HCT116 (cell line): Measurements from ENCODE around the gene CLPTM1L.

Experiments used
- ATF3 ChIP-seq: IDR thresholded peaks from 2 replicates; pipeline ENCODE4 v1.6.1; 2012
- EGR1 ChIP-seq: IDR thresholded peaks from 2 replicates; pipeline ENCODE4 v1.6.1; 2012; ENCODE audit warnings: low read depth
- ELF1 ChIP-seq: IDR thresholded peaks from 2 replicates; pipeline ENCODE4 v1.6.1; 2012; ENCODE audit warnings: low read depth, borderline replicate concordance
- EZH2 ChIP-seq: fragments of 200-600 bp; sonication (generic); IDR thresholded peaks from 2 replicates; pipeline ENCODE4 v1.6.1; 2017; ENCODE audit warnings: antibody characterized with exemption, mixed run types
- MAX ChIP-seq: IDR thresholded peaks from 2 replicates; pipeline ENCODE4 v1.6.1; 2012
- POLR2A ChIP-seq: IDR thresholded peaks from 2 replicates; pipeline ENCODE4 v1.7.0; 2011; ENCODE audit warnings: borderline replicate concordance; ENCODE audit not compliant: insufficient read depth, insufficient read length; ENCODE audit errors: extremely low read depth
- POLR2AphosphoS5 ChIP-seq: IDR thresholded peaks from 2 replicates; pipeline ENCODE4 v1.6.1; 2011; ENCODE audit warnings: mild to moderate bottlenecking, low read depth, low read length, moderate library complexity
- RAD21 ChIP-seq: IDR thresholded peaks from 2 replicates; pipeline ENCODE4 v1.6.1; 2012; ENCODE audit warnings: low read depth, mild to moderate bottlenecking
- SIN3A ChIP-seq: IDR thresholded peaks from 2 replicates; pipeline ENCODE4 v1.6.1; 2012; ENCODE audit warnings: low read depth
- SP1 ChIP-seq: IDR thresholded peaks from 2 replicates; pipeline ENCODE4 v1.6.1; 2012; ENCODE audit warnings: low read depth
- SRF ChIP-seq: IDR thresholded peaks from 2 replicates; pipeline ENCODE4 v1.6.1; 2012; ENCODE audit warnings: low read depth
- YY1 ChIP-seq: IDR thresholded peaks from 2 replicates; pipeline ENCODE4 v1.6.1; 2011; ENCODE audit warnings: low read length, low read depth, moderate library complexity, mild to moderate bottlenecking; ENCODE audit not compliant: insufficient replicate concordance; ENCODE audit errors: extremely low read depth
- TF ChIP-seq, protein P1 (sequence below), 3 experiments: fragments of 200-600 bp in 1 of 3; sonication (generic) in 1 of 3; IDR thresholded peaks in 2 of 3; conservative IDR thresholded peaks in 1 of 3; 2 replicates each; pipeline ENCODE4 v1.5.1; 2012 to 2017; ENCODE audit warnings: low read depth in 2 of 3, low read length in 2 of 3, antibody characterized with exemption in 1 of 3, borderline replicate concordance in 1 of 3, control low read depth in 1 of 3, mild to moderate bottlenecking in 1 of 3, mixed read lengths in 1 of 3, mixed run types in 1 of 3, moderate library complexity in 1 of 3; ENCODE audit not compliant: insufficient read depth in 1 of 3

- TF ChIP-seq, protein P1, sequence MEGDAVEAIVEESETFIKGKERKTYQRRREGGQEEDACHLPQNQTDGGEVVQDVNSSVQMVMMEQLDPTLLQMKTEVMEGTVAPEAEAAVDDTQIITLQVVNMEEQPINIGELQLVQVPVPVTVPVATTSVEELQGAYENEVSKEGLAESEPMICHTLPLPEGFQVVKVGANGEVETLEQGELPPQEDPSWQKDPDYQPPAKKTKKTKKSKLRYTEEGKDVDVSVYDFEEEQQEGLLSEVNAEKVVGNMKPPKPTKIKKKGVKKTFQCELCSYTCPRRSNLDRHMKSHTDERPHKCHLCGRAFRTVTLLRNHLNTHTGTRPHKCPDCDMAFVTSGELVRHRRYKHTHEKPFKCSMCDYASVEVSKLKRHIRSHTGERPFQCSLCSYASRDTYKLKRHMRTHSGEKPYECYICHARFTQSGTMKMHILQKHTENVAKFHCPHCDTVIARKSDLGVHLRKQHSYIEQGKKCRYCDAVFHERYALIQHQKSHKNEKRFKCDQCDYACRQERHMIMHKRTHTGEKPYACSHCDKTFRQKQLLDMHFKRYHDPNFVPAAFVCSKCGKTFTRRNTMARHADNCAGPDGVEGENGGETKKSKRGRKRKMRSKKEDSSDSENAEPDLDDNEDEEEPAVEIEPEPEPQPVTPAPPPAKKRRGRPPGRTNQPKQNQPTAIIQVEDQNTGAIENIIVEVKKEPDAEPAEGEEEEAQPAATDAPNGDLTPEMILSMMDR (IDR thresholded peaks at IDR 0.05 in 2 of 3, conservative IDR thresholded peaks at IDR 0.05 in 1 of 3; ENCODE audit: borderline replicate concordance in 1 of 3, insufficient read depth in 1 of 3, low read depth in 2 of 3, low read length in 2 of 3), result no peak
- TF ChIP-seq POLR2AphosphoS5 (no peak), POLR2A (no peak), EGR1 (no peak), RAD21 (no peak), EZH2 (no peak), SIN3A (no peak), SP1 (no peak), YY1 (no peak), SRF (no peak), MAX (no peak), ELF1 (no peak), ATF3 (no peak)
These were observed 6.8 kb downstream of the CLPTM1L start for GRCh38 chr5:1338196-1338490.
